Neural cell (in vitro differentiated cells): ENCODE results near the gene PTPRD.

Experiments
- EP300 ChIP-seq: fragments of 450-650 bp; conservative IDR thresholded peaks from 2 replicates; pipeline ENCODE4 v1.6.1; 2014; ENCODE audit warnings: antibody characterized with exemption, mild to moderate bottlenecking, moderate library complexity; ENCODE audit not compliant: poor library complexity, severe bottlenecking
- EZH2 ChIP-seq: fragments of 200-600, 300-800 bp; shearing (Covaris generic), sonication (generic); IDR thresholded peaks from 2 replicates; pipeline ENCODE4 v1.6.1; 2014; ENCODE audit warnings: antibody characterized with exemption, low read length, borderline replicate concordance, mild to moderate bottlenecking; ENCODE audit not compliant: insufficient read depth, poor library complexity, severe bottlenecking
- MXI1 ChIP-seq: fragments of 450-650 bp; conservative IDR thresholded peaks from 2 replicates; pipeline ENCODE4 v1.6.1; 2014; ENCODE audit warnings: antibody characterized with exemption, mild to moderate bottlenecking; ENCODE audit not compliant: poor library complexity, severe bottlenecking
- RAD21 ChIP-seq: fragments of 450-650 bp; conservative IDR thresholded peaks from 2 replicates; pipeline ENCODE4 v1.6.1; 2014; ENCODE audit warnings: antibody characterized with exemption, mild to moderate bottlenecking, moderate library complexity
- SMC3 ChIP-seq: fragments of 450-650 bp; conservative IDR thresholded peaks from 2 replicates; pipeline ENCODE4 v1.6.1; 2014; ENCODE audit warnings: antibody characterized with exemption, mild to moderate bottlenecking, moderate library complexity; ENCODE audit not compliant: poor library complexity
- TAF1 ChIP-seq: IDR thresholded peaks from 2 replicates; pipeline ENCODE4 v1.6.1; 2012; ENCODE audit warnings: low read depth
- TF ChIP-seq, protein P1 (sequence below): fragments of 450-650 bp; IDR thresholded peaks from 2 replicates; pipeline ENCODE4 v1.5.1; 2014; ENCODE audit warnings: antibody characterized with exemption, mild to moderate bottlenecking, moderate library complexity; ENCODE audit not compliant: poor library complexity, severe bottlenecking
- TF ChIP-seq, protein P2 (sequence below): IDR thresholded peaks from 2 replicates; pipeline ENCODE4 v1.6.1; 2012; ENCODE audit warnings: borderline replicate concordance

DNA sequence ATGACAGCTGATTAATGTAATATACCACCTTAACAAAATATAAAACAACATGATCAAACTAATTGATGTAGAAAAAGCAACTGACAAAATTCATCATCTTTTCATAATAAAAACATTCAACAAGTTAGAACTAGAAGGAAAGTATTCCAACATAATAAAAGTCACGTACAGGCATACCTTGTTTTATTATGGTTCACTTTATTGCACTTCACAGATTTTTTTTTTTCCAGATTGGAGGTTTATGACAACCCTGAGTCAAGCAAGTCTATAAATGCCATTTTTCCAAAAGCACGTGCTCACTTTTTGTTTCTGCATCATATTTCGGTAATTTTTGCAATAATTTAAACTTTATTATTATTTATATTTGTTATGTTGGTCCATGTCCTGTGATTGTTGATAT lies 1120.3 kb downstream of the PTPRD start:
- TF ChIP-seq, protein P1, sequence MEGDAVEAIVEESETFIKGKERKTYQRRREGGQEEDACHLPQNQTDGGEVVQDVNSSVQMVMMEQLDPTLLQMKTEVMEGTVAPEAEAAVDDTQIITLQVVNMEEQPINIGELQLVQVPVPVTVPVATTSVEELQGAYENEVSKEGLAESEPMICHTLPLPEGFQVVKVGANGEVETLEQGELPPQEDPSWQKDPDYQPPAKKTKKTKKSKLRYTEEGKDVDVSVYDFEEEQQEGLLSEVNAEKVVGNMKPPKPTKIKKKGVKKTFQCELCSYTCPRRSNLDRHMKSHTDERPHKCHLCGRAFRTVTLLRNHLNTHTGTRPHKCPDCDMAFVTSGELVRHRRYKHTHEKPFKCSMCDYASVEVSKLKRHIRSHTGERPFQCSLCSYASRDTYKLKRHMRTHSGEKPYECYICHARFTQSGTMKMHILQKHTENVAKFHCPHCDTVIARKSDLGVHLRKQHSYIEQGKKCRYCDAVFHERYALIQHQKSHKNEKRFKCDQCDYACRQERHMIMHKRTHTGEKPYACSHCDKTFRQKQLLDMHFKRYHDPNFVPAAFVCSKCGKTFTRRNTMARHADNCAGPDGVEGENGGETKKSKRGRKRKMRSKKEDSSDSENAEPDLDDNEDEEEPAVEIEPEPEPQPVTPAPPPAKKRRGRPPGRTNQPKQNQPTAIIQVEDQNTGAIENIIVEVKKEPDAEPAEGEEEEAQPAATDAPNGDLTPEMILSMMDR, result no peak
- no peak for TF ChIP-seq EP300
- TF ChIP-seq, protein P2, sequence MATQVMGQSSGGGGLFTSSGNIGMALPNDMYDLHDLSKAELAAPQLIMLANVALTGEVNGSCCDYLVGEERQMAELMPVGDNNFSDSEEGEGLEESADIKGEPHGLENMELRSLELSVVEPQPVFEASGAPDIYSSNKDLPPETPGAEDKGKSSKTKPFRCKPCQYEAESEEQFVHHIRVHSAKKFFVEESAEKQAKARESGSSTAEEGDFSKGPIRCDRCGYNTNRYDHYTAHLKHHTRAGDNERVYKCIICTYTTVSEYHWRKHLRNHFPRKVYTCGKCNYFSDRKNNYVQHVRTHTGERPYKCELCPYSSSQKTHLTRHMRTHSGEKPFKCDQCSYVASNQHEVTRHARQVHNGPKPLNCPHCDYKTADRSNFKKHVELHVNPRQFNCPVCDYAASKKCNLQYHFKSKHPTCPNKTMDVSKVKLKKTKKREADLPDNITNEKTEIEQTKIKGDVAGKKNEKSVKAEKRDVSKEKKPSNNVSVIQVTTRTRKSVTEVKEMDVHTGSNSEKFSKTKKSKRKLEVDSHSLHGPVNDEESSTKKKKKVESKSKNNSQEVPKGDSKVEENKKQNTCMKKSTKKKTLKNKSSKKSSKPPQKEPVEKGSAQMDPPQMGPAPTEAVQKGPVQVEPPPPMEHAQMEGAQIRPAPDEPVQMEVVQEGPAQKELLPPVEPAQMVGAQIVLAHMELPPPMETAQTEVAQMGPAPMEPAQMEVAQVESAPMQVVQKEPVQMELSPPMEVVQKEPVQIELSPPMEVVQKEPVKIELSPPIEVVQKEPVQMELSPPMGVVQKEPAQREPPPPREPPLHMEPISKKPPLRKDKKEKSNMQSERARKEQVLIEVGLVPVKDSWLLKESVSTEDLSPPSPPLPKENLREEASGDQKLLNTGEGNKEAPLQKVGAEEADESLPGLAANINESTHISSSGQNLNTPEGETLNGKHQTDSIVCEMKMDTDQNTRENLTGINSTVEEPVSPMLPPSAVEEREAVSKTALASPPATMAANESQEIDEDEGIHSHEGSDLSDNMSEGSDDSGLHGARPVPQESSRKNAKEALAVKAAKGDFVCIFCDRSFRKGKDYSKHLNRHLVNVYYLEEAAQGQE, result no peak
- no peak for TF ChIP-seq SMC3
- no peak for TF ChIP-seq MXI1
- TF ChIP-seq TAF1, result no peak
- TF ChIP-seq EZH2, result no peak
- no peak for TF ChIP-seq RAD21
